K562 (cell line): ENCODE measurements around the gene C6orf47. TPM values are rescaled to one million over a fixed set of nuclear protein-coding genes. Genes with fewer than 3 reads are reported as not detected.
A peak's percentile ranks its signal among the peaks of the same experiment; 100 is the strongest.

ENCODE experiments used
- ATAC-seq: fragments of 200-7000 bp; cut with Tn5 transposase; 3 replicates; pipeline ENCODE4 v1.9.1; 2020; ENCODE audit warnings: moderate library complexity
- BruUV-seq: library from RNA; stranded (reverse); fragments of 400-500 nt; replicated peaks from 2 replicates; lab custom pipeline; 2021; lab: Mats Ljungman, UMichigan
- CTCF ChIA-PET: fragments of 300-600 bp; formaldehyde crosslinking; extraction: SDS; loops from one replicate; lab custom pipeline; 2021; ENCODE audit warnings: low intra/inter-chr PET ratio; lab: Yijun Ruan, JAX
- POLR2A ChIA-PET: fragments of 300-600, 350-650 bp; sonication (Branson Sonifier 250); formaldehyde crosslinking; extraction: SDS; loops from one replicate; lab custom pipeline; 2021; ENCODE audit warnings: antibody characterized with exemption, inconsistent platforms; lab: Yijun Ruan, JAX
- DNase-seq, 4 experiments: peaks; one replicate each; pipeline versions ENCODE4 v3.0.0 to v3.0.0-alpha.2; 2011 to 2018; ENCODE audit warnings: low spot score in 3 of 4, mixed read lengths in 3 of 4; ENCODE audit errors: extremely low read depth in 1 of 4
- FAIRE-seq: peaks from 2 replicates; lab custom pipeline; 2011; peaks lifted over from hg19 to GRCh38; lab: Jason Lieb, UNC
- H2AFZ ChIP-seq: 2 replicates; pipeline ENCODE4 v1.6.0; 2011; ENCODE audit warnings: low read depth, low read length, control low read depth, inconsistent platforms
- H3K27ac ChIP-seq: fragments of 200-600 bp; 3 replicates; pipeline ENCODE4 v1.8.0; 2011; ENCODE audit warnings: low read depth, mild to moderate bottlenecking, control low read depth, inconsistent platforms, low read length, moderate library complexity, mixed read lengths; ENCODE audit errors: extremely low read depth
- H3K27me3 ChIP-seq, 2 experiments: fragments of 300-600 bp in 1 of 2; 2 replicates in 1 of 2; 3 replicates in 1 of 2; pipeline versions ENCODE4 v1.6.0 to v1.8.0; 2011; ENCODE audit warnings: inconsistent platforms in 2 of 2, low read length in 2 of 2, mild to moderate bottlenecking in 1 of 2, mixed read lengths in 1 of 2, moderate library complexity in 1 of 2; ENCODE audit not compliant: control insufficient read depth in 2 of 2, insufficient read depth in 2 of 2
- H3K36me3 ChIP-seq: fragments of 300-600 bp; 3 replicates; pipeline ENCODE4 v1.8.0; 2011; ENCODE audit warnings: mild to moderate bottlenecking, low read length, inconsistent platforms; ENCODE audit not compliant: control insufficient read depth, insufficient read depth
- H3K4me1 ChIP-seq, 2 experiments: fragments of 200-600 bp in 1 of 2; replicated peaks in 1 of 2; 2 replicates in 1 of 2; 3 replicates in 1 of 2; pipeline versions ENCODE4 v1.5.1 to v1.8.0; 2011; ENCODE audit warnings: inconsistent platforms in 2 of 2, low read length in 2 of 2, mild to moderate bottlenecking in 1 of 2, mixed read lengths in 1 of 2, moderate library complexity in 1 of 2; ENCODE audit not compliant: control insufficient read depth in 2 of 2, insufficient read depth in 2 of 2
- H3K4me2 ChIP-seq: 2 replicates; pipeline ENCODE4 v1.6.1; 2011; ENCODE audit warnings: low read length, control low read depth, inconsistent platforms, mixed read lengths; ENCODE audit not compliant: insufficient read depth
- H3K4me3 ChIP-seq: fragments of 200-600 bp; sonication (generic), shearing (Covaris generic); 2 replicates; pipeline ENCODE4 v1.5.1; 2016; ENCODE audit warnings: control low read depth, inconsistent platforms
- H3K79me2 ChIP-seq: fragments of 200-600 bp; 3 replicates; pipeline ENCODE4 v1.8.0; 2011; ENCODE audit warnings: low read length, inconsistent platforms; ENCODE audit not compliant: control insufficient read depth, insufficient read depth
- H3K9ac ChIP-seq, 2 experiments: 2 replicates each; pipeline versions ENCODE4 v1.6.0 to v1.6.1; 2011; ENCODE audit warnings: low read depth in 2 of 2, low read length in 2 of 2, control low read depth in 1 of 2, inconsistent platforms in 1 of 2, mild to moderate bottlenecking in 1 of 2, mixed read lengths in 1 of 2; ENCODE audit not compliant: insufficient read depth in 1 of 2
- H3K9me1 ChIP-seq: one replicate; pipeline ENCODE4 v1.6.0; 2011; ENCODE audit warnings: inconsistent platforms, mild to moderate bottlenecking, low read length, moderate library complexity; ENCODE audit not compliant: control insufficient read depth, insufficient read depth
- H3K9me3 ChIP-seq: replicated peaks from 2 replicates; pipeline ENCODE4 v1.5.1; 2011; ENCODE audit warnings: low read depth, low read length, inconsistent platforms; ENCODE audit not compliant: control insufficient read depth, insufficient read depth
- H4K20me1 ChIP-seq: replicated peaks from 2 replicates; pipeline ENCODE4 v1.6.1; 2011; ENCODE audit warnings: low read length, inconsistent platforms, mixed read lengths; ENCODE audit not compliant: control insufficient read depth, insufficient read depth
- ARID2 ChIP-seq: fragments of 450-650 bp; IDR thresholded peaks from 2 replicates; pipeline ENCODE4 v1.6.1; 2017; ENCODE audit warnings: antibody characterized with exemption, mild to moderate bottlenecking
- BACH1 ChIP-seq: fragments of 200-800 bp; sonication (Bioruptor generic); IDR thresholded peaks from 2 replicates; pipeline ENCODE4 v1.6.1; 2016; ENCODE audit warnings: missing genetic modification characterization, missing compliant biosample characterization
- DNMT1 ChIP-seq: fragments of 450-650 bp; IDR thresholded peaks from 2 replicates; pipeline ENCODE4 v1.6.1; 2016; ENCODE audit warnings: antibody characterized with exemption, mild to moderate bottlenecking
- ELF4 ChIP-seq: fragments of 450-650 bp; formaldehyde crosslinking; IDR thresholded peaks from 2 replicates; pipeline ENCODE4 v1.4.0; 2022; ENCODE audit warnings: missing genetic modification characterization
- FIP1L1 ChIP-seq: fragments of 200-400 bp; formaldehyde crosslinking; IDR thresholded peaks from 2 replicates; pipeline ENCODE4 v1.6.1; 2018; ENCODE audit warnings: mild to moderate bottlenecking, low read depth, low read length; ENCODE audit not compliant: poor library complexity, severe bottlenecking
- FOXK2 ChIP-seq, 2 experiments: fragments of 450-650 bp; IDR thresholded peaks in 1 of 2; conservative IDR thresholded peaks in 1 of 2; 2 replicates each; pipeline ENCODE4 v1.6.1; 2016; ENCODE audit warnings: low read depth in 2 of 2, mild to moderate bottlenecking in 1 of 2
- HDGF ChIP-seq: fragments of 450-650 bp; IDR thresholded peaks from 2 replicates; pipeline ENCODE4 v1.6.1; 2016
- PTRF ChIP-seq: fragments of 450-650 bp; IDR thresholded peaks from 2 replicates; pipeline ENCODE4 v1.6.1; 2016; ENCODE audit warnings: mild to moderate bottlenecking, missing genetic modification characterization, missing compliant biosample characterization
- SMARCA4 ChIP-seq: fragments of 450-650 bp; IDR thresholded peaks from 2 replicates; pipeline ENCODE4 v1.6.1; 2016
- STAT5B ChIP-seq: fragments of 250-450 bp; sonication (Bioruptor Pico); IDR thresholded peaks from 2 replicates; pipeline ENCODE4 v1.8.0; 2021; ENCODE audit warnings: mild to moderate bottlenecking, inconsistent platforms
- STAT6 ChIP-seq: sonication (generic); formaldehyde crosslinking; IDR thresholded peaks from 2 replicates; pipeline ENCODE4 v1.8.1; 2023; ENCODE audit warnings: mild to moderate bottlenecking, missing genetic modification reagents
- TEAD1 ChIP-seq, 2 experiments: fragments of 450-650 bp in 1 of 2; sonication (generic) in 1 of 2; formaldehyde crosslinking; IDR thresholded peaks; 2 replicates each; pipeline versions ENCODE4 v1.4.0 to v1.8.0; 2020 to 2022; ENCODE audit warnings: mild to moderate bottlenecking in 2 of 2, missing genetic modification reagents in 1 of 2
- ZBTB26 ChIP-seq: fragments of 450-650 bp; formaldehyde crosslinking; IDR thresholded peaks from 2 replicates; pipeline ENCODE4 v1.4.0; 2022; ENCODE audit warnings: missing genetic modification characterization
- ZC3H11A ChIP-seq: IDR thresholded peaks from 2 replicates; pipeline ENCODE4 v1.6.1; 2012; ENCODE audit warnings: low read depth, low read length, improper control_type of control experiment
- ZNF217 ChIP-seq: sonication (generic); formaldehyde crosslinking; IDR thresholded peaks from 2 replicates; pipeline ENCODE4 v1.8.0; 2022; ENCODE audit warnings: mild to moderate bottlenecking, missing genetic modification reagents
- ZNF408 ChIP-seq: fragments of 250-450 bp; sonication (Bioruptor Pico); IDR thresholded peaks from 2 replicates; pipeline ENCODE4 v1.4.0; 2020; ENCODE audit warnings: low read depth, mild to moderate bottlenecking, moderate library complexity
- ZNF512 ChIP-seq: IDR thresholded peaks from 2 replicates; pipeline ENCODE4 v1.6.1; 2016; ENCODE audit warnings: missing genetic modification characterization, missing compliant biosample characterization
- ZNF644 ChIP-seq: fragments of 200-800 bp; sonication (Bioruptor generic); IDR thresholded peaks from 2 replicates; pipeline ENCODE4 v1.6.1; 2016; ENCODE audit warnings: low read depth, missing genetic modification characterization, missing compliant biosample characterization
- WGBS: fragments of 100-300 bp; shearing (Covaris generic); methylation state at CpG from one replicate; pipeline ENCODE4 v1.1.6; 2016; ENCODE audit warnings: low coverage, mixed read lengths; ENCODE audit not compliant: insufficient coverage; ENCODE audit errors: missing lambda C conversion rate; 5-methylcytosine and 5-hydroxymethylcytosine counted together
- in situ Hi-C: fragments of 300-500 bp; cut with MboI; formaldehyde crosslinking; loops from 4 replicates; pipeline ENCODE4 v1.15.0; 2018; ENCODE audit warnings: inconsistent platforms, mixed read lengths
- intact Hi-C: fragments of 100-400 bp; cut with micrococcal nuclease; formaldehyde crosslinking; loops from 2 replicates; pipeline ENCODE4 v1.14.2; 2022
- polyA plus RNA-seq, 8 experiments: library from polyadenylated mRNA; depleted of rRNA in 4 of 8; stranded (reverse) in 5 of 8; unstranded in 3 of 8; fragments of >200 nt; fragmentation: Nextera tagmentation in 2 of 8; fragmentation: Illumina TruSeq in 1 of 8; extraction: Ambion mirVana in 2 of 8; extraction: Trizol in 1 of 8; gene quantifications; 2 replicates each; pipeline versions ENCODE4 v1.2.1 to v1.2.3, GENCODE V29; 2011 to 2014; ENCODE audit warnings: inconsistent platforms in 1 of 8, missing spikeins in 1 of 8
- total RNA-seq, 7 experiments: library from RNA; depleted of rRNA in 6 of 7; stranded (reverse); fragments of >200 nt in 6 of 7; fragmentation: Illumina TruSeq in 2 of 7; extraction: Trizol in 2 of 7; gene quantifications; 2 replicates each; pipeline versions ENCODE4 v1.2.1 to v1.2.3, GENCODE V29; 2011 to 2021; ENCODE audit warnings: low replicate concordance in 1 of 7

The C6orf47 gene
- total and polyA plus RNA-seq, 9 of the 15 experiments (the other 6 are each of a cell fraction or from before 2014, with no cell fraction given), result 0.14 to 43.8 (median 27.0) TPM

- FAIRE-seq, result no peak
- Histone ChIP-seq H3K9me1 (peaks cover 12% of the 10 kb centered on the region), H3K79me2 (peaks cover 56% of the 10 kb centered on the region), H3K9me3 (no peaks in the 10 kb centered on the region), H4K20me1 (peaks cover 22% of the 10 kb centered on the region; the same call in 1 of the 2 replicates), H3K4me1 (peaks cover 13 to 25% of the 10 kb centered on the region in 2 experiments), H2AFZ (peak overlapping the region; percentile 80), H3K9ac (peak overlapping the region; percentile 98 to 99), H3K27ac (peak overlapping the region; percentile 98), H3K36me3 (peaks cover 56% of the 10 kb centered on the region), H3K27me3 (no peaks in the 10 kb centered on the region), H3K4me2 (peak overlapping the region; percentile 99), H3K4me3 (peak overlapping the region; percentile 96)
- DNase-seq, result no peak
- BruUV-seq, result TSS peak; percentile 62
- POLR2A ChIA-PET, result interaction anchor here (0.6 to 12.4 kb wide), 21 partner anchors 9 to 241 kb away, joined by 3 to 274 read pairs (median 4); partner anchors contain the start of genes APOM, BAG6, C6orf47 and DDX39B
- intact Hi-C loops (no loop called here), in situ Hi-C loops (no loop called here)
- ATAC-seq, result no peak
- CTCF ChIA-PET, result no interaction called here
- under 1% methylated on average over 15 of the region's 15 CpGs for WGBS
- TF ChIP-seq ZNF644 (tag) (no peak), ELF4 (peak; percentile 66; the same call in 1 of the 2 replicates), TEAD1 (CRISPR knock-in tag; IDR thresholded peaks at IDR 0.05) (no peak), ZNF408 (CRISPR knock-in tag) (no peak), STAT5B (CRISPR knock-in tag) (no peak), STAT6 (CRISPR knock-in tag) (peak; percentile 79; the same call in 1 of the 2 replicates), SMARCA4 (peak; percentile 71; the same call in 1 of the 2 replicates), ZC3H11A (0 out of 2 replicates have a peak, but pooled peaks have one; percentile 28), ARID2 (0 out of 2 replicates have a peak, but pooled peaks have one; percentile 5), BACH1 (tag) (peak; percentile 20; the same call in 1 of the 2 replicates), FIP1L1 (no peak), PTRF (tag) (no peak), HDGF (0 out of 2 replicates have a peak, but pooled peaks have one; percentile 85), ZBTB26 (CRISPR knock-in tag) (0 out of 2 replicates have a peak, but pooled peaks have one; percentile 18), DNMT1 (no peak), ZNF512 (tag) (peak; percentile 94), ZNF217 (CRISPR knock-in tag) (no peak), FOXK2 (conservative IDR thresholded peaks at IDR 0.05 in 1 of 2, IDR thresholded peaks at IDR 0.05 in 1 of 2; ENCODE audit: low read depth in 2 of 2) (peak; percentile 47 to 67; a peak in 2 of 4 replicates)
Measured at GRCh38 chr6:31621320-31621939, 39.1 kb downstream of the C6orf47 start.
